HEK293 (cell line): ENCODE data around the gene HIPK2.

Experiments used
- CTCF ChIA-PET: fragments of 350-600 bp; formaldehyde crosslinking; extraction: SDS; loops from one replicate; lab custom pipeline; 2021; ENCODE audit warnings: antibody characterized with exemption; lab: Yijun Ruan, JAX
- POLR2A ChIA-PET: fragments of 300-600 bp; formaldehyde crosslinking; extraction: SDS; loops from one replicate; lab custom pipeline; 2020; ENCODE audit warnings: antibody characterized with exemption, inconsistent platforms; lab: Yijun Ruan, JAX
- H3K27ac ChIP-seq: fragments of 200-500 bp; sonication (Bioruptor generic); 2 replicates; pipeline ENCODE4 v1.5.1; 2014; ENCODE audit warnings: low read depth, low read length, control low read depth, inconsistent platforms; ENCODE audit errors: extremely low read depth
- H3K36me3 ChIP-seq, 2 experiments: fragments of 200-500 bp in 1 of 2; sonication (Bioruptor generic) in 1 of 2; 1 replicate in 1 of 2; 2 replicates in 1 of 2; pipeline ENCODE4 v1.5.1; 2014 to 2017; ENCODE audit warnings: inconsistent platforms in 2 of 2, low read length in 2 of 2; ENCODE audit not compliant: control insufficient read depth in 2 of 2, insufficient read depth in 1 of 2
- H3K4me1 ChIP-seq: fragments of 200-500 bp; sonication (Bioruptor generic); 2 replicates; pipeline ENCODE4 v1.5.1; 2014; ENCODE audit warnings: mild to moderate bottlenecking, low read length, inconsistent platforms; ENCODE audit not compliant: control insufficient read depth, insufficient read depth
- H3K4me3 ChIP-seq: 2 replicates; pipeline ENCODE4 v1.5.1; 2011; ENCODE audit warnings: low read depth, mild to moderate bottlenecking, control low read depth, low read length, moderate library complexity
- H3K9me3 ChIP-seq: fragments of 200-500 bp; sonication (Bioruptor generic); 2 replicates; pipeline ENCODE4 v1.5.1; 2014; ENCODE audit warnings: low read depth, low read length, inconsistent platforms; ENCODE audit not compliant: control insufficient read depth, insufficient read depth
- EGR2 ChIP-seq: fragments of 450-650 bp; formaldehyde crosslinking; IDR thresholded peaks from 2 replicates; pipeline ENCODE4 v1.5.1; 2016; ENCODE audit warnings: low read depth, missing biosample characterization, missing genetic modification characterization
- SCRT2 ChIP-seq: fragments of 450-650 bp; formaldehyde crosslinking; IDR thresholded peaks from 2 replicates; pipeline ENCODE4 v1.5.1; 2016; ENCODE audit warnings: missing biosample characterization, missing genetic modification characterization
- SP2 ChIP-seq: fragments of 450-650 bp; formaldehyde crosslinking; IDR thresholded peaks from 2 replicates; pipeline ENCODE4 v1.5.1; 2016; ENCODE audit warnings: missing biosample characterization, missing genetic modification characterization
- ZNF132 ChIP-seq: fragments of 450-650 bp; formaldehyde crosslinking; IDR thresholded peaks from 2 replicates; pipeline ENCODE4 v1.5.1; 2017; ENCODE audit warnings: missing biosample characterization, missing genetic modification characterization, borderline replicate concordance
- ZNF214 ChIP-seq: fragments of 450-650 bp; formaldehyde crosslinking; IDR thresholded peaks from 2 replicates; pipeline ENCODE4 v1.5.1; 2017; ENCODE audit warnings: missing biosample characterization, mild to moderate bottlenecking, missing genetic modification characterization, borderline replicate concordance
- ZNF280C ChIP-seq: fragments of 450-650 bp; formaldehyde crosslinking; IDR thresholded peaks from 2 replicates; pipeline ENCODE4 v1.5.1; 2016; ENCODE audit warnings: missing biosample characterization, missing genetic modification characterization
- ZNF350 ChIP-seq: fragments of 450-650 bp; formaldehyde crosslinking; IDR thresholded peaks from 2 replicates; pipeline ENCODE4 v1.5.0; 2017; ENCODE audit warnings: missing biosample characterization, mild to moderate bottlenecking, missing genetic modification characterization
- ZNF366 ChIP-seq: fragments of 450-650 bp; formaldehyde crosslinking; conservative IDR thresholded peaks from 2 replicates; pipeline ENCODE4 v1.5.1; 2016; ENCODE audit warnings: missing biosample characterization, missing genetic modification characterization
- ZNF37A ChIP-seq: fragments of 450-650 bp; IDR thresholded peaks from 2 replicates; pipeline ENCODE4 v1.5.1; 2018; ENCODE audit warnings: missing biosample characterization, missing genetic modification characterization
- ZNF394 ChIP-seq: fragments of 450-650 bp; formaldehyde crosslinking; IDR thresholded peaks from 2 replicates; pipeline ENCODE4 v1.5.1; 2016; ENCODE audit warnings: missing biosample characterization, missing genetic modification characterization, mild to moderate bottlenecking, moderate library complexity, borderline replicate concordance
- ZNF521 ChIP-seq: fragments of 450-650 bp; formaldehyde crosslinking; IDR thresholded peaks from 2 replicates; pipeline ENCODE4 v1.5.1; 2017; ENCODE audit warnings: missing biosample characterization, mild to moderate bottlenecking, missing genetic modification characterization
- ZNF548 ChIP-seq: fragments of 450-650 bp; formaldehyde crosslinking; IDR thresholded peaks from 2 replicates; pipeline ENCODE4 v1.5.1; 2016; ENCODE audit warnings: missing biosample characterization, missing genetic modification characterization
- ZNF558 ChIP-seq: fragments of 450-650 bp; formaldehyde crosslinking; IDR thresholded peaks from 2 replicates; pipeline ENCODE4 v1.5.1; 2016; ENCODE audit warnings: missing biosample characterization, missing genetic modification characterization
- ZNF670 ChIP-seq: fragments of 450-650 bp; formaldehyde crosslinking; IDR thresholded peaks from 2 replicates; pipeline ENCODE4 v1.5.1; 2016; ENCODE audit warnings: missing biosample characterization, missing genetic modification characterization, low read depth
- ZNF768 ChIP-seq: fragments of 450-650 bp; formaldehyde crosslinking; IDR thresholded peaks from 2 replicates; pipeline ENCODE4 v1.5.1; 2018; ENCODE audit warnings: missing biosample characterization, mild to moderate bottlenecking, missing genetic modification characterization
- ZSCAN16 ChIP-seq: fragments of 450-650 bp; formaldehyde crosslinking; IDR thresholded peaks from 2 replicates; pipeline ENCODE4 v1.5.1; 2016; ENCODE audit warnings: missing biosample characterization, missing genetic modification characterization
- ZSCAN23 ChIP-seq: fragments of 450-650 bp; formaldehyde crosslinking; IDR thresholded peaks from 2 replicates; pipeline ENCODE4 v1.5.1; 2016; ENCODE audit warnings: missing biosample characterization, missing genetic modification characterization
- ZSCAN4 ChIP-seq: fragments of 450-650 bp; formaldehyde crosslinking; IDR thresholded peaks from 2 replicates; pipeline ENCODE4 v1.5.1; 2017; ENCODE audit warnings: missing biosample characterization, missing genetic modification characterization
- TF ChIP-seq, protein P1 (sequence below): fragments of 450-650 bp; formaldehyde crosslinking; IDR thresholded peaks from 2 replicates; pipeline ENCODE4 v1.5.1; 2016; ENCODE audit warnings: missing biosample characterization, missing genetic modification characterization
- TF ChIP-seq, protein P2 (sequence below): fragments of 450-650 bp; formaldehyde crosslinking; IDR thresholded peaks from 2 replicates; pipeline ENCODE4 v1.5.1; 2016; ENCODE audit warnings: missing biosample characterization, missing genetic modification characterization

HIPK2 gene

GRCh38 chr7:139640681-139641080 is 137.1 kb downstream of the HIPK2 start (continued):
- TF ChIP-seq, protein P1, sequence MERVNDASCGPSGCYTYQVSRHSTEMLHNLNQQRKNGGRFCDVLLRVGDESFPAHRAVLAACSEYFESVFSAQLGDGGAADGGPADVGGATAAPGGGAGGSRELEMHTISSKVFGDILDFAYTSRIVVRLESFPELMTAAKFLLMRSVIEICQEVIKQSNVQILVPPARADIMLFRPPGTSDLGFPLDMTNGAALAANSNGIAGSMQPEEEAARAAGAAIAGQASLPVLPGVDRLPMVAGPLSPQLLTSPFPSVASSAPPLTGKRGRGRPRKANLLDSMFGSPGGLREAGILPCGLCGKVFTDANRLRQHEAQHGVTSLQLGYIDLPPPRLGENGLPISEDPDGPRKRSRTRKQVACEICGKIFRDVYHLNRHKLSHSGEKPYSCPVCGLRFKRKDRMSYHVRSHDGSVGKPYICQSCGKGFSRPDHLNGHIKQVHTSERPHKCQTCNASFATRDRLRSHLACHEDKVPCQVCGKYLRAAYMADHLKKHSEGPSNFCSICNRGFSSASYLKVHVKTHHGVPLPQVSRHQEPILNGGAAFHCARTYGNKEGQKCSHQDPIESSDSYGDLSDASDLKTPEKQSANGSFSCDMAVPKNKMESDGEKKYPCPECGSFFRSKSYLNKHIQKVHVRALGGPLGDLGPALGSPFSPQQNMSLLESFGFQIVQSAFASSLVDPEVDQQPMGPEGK, result no peak
- TF ChIP-seq SCRT2 (no peak), ZSCAN16 (tag by site-specific recombination) (no peak), ZNF768 (tag by site-specific recombination) (no peak), ZNF548 (tag by site-specific recombination) (no peak), ZNF394 (no peak), SP2 (no peak), ZNF37A (tag by site-specific recombination) (no peak), EGR2 (tag by site-specific recombination) (no peak), ZNF521 (tag by site-specific recombination) (no peak), ZNF280C (no peak)

GRCh38 chr7:139639563-139639962 is 138.2 kb downstream of the HIPK2 start:
- ChIA-PET POLR2A (no interaction called here), CTCF (interaction anchor here (0.8 to 2.0 kb wide), 3 partner anchors 21 to 365 kb away, joined by 3 to 7 read pairs (median 3); no protein-coding TSS in a partner anchor)
- no peak for TF ChIP-seq ZSCAN23 (tag by site-specific recombination)
- TF ChIP-seq ZNF670 (tag by site-specific recombination), result no peak
- H3K4me3 ChIP-seq, result no peak overlapping the region
- peaks cover 0 to 9% of the 10 kb centered on the region in 2 experiments; a peak in 1 of 3 replicates for H3K36me3 ChIP-seq
- H3K9me3 ChIP-seq, result no peaks in the 10 kb centered on the region
- H3K4me1 ChIP-seq, result no peaks in the 10 kb centered on the region
- H3K27ac ChIP-seq, result no peak overlapping the region

GRCh38 chr7:139635526-139636302 is 142.1 kb downstream of the HIPK2 start:
- Histone ChIP-seq H3K9me3 (no peaks in the 10 kb centered on the region), H3K27ac (no peak overlapping the region)
- CTCF ChIA-PET, result interaction anchor here (0.9 kb wide), 1 partner anchor 10 kb away, joined by 8 read pairs; no protein-coding TSS in a partner anchor
- TF ChIP-seq ZNF394 (no peak), ZNF132 (tag by site-specific recombination) (no peak), ZNF214 (tag by site-specific recombination) (no peak), ZNF366 (tag by site-specific recombination) (no peak), ZNF558 (no peak), ZNF350 (tag by site-specific recombination) (no peak), ZSCAN4 (tag by site-specific recombination) (no peak)
- TF ChIP-seq, protein P2, sequence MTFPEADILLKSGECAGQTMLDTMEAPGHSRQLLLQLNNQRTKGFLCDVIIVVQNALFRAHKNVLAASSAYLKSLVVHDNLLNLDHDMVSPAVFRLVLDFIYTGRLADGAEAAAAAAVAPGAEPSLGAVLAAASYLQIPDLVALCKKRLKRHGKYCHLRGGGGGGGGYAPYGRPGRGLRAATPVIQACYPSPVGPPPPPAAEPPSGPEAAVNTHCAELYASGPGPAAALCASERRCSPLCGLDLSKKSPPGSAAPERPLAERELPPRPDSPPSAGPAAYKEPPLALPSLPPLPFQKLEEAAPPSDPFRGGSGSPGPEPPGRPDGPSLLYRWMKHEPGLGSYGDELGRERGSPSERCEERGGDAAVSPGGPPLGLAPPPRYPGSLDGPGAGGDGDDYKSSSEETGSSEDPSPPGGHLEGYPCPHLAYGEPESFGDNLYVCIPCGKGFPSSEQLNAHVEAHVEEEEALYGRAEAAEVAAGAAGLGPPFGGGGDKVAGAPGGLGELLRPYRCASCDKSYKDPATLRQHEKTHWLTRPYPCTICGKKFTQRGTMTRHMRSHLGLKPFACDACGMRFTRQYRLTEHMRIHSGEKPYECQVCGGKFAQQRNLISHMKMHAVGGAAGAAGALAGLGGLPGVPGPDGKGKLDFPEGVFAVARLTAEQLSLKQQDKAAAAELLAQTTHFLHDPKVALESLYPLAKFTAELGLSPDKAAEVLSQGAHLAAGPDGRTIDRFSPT (tag by site-specific recombination), result no peak
- TF ChIP-seq, all 188 proteins: peak for 0
- Histone ChIP-seq H3K4me3 (no peak overlapping the region), H3K4me1 (no peaks in the 10 kb centered on the region), H3K36me3 (peaks cover 0 to 19% of the 10 kb centered on the region in 2 experiments; a peak in 1 of 3 replicates)
- POLR2A ChIA-PET, result no interaction called here
